Osteocyte (in vitro differentiated cells): ENCODE results near the gene GNA15. TPM values are rescaled to one million over a fixed set of nuclear protein-coding genes. Genes with fewer than 3 reads are reported as not detected.

Experiments
- DNase-seq: peaks from one replicate; pipeline ENCODE4 v3.0.0; 2021; ENCODE audit warnings: mixed read lengths; ENCODE audit not compliant: unreplicated experiment; ENCODE audit errors: extremely low spot score
- H3K27ac Mint-ChIP-seq: one replicate; pipeline ENCODE4 v1.8.0; 2021; ENCODE audit warnings: mild to moderate bottlenecking, mixed read lengths; ENCODE audit not compliant: unreplicated experiment
- H3K27me3 Mint-ChIP-seq: one replicate; pipeline ENCODE4 v1.8.0; 2021; ENCODE audit warnings: mixed read lengths; ENCODE audit not compliant: unreplicated experiment
- H3K36me3 Mint-ChIP-seq: one replicate; pipeline ENCODE4 v1.8.0; 2021; ENCODE audit warnings: mixed read lengths; ENCODE audit not compliant: unreplicated experiment
- H3K4me1 Mint-ChIP-seq: one replicate; pipeline ENCODE4 v1.8.0; 2021; ENCODE audit warnings: mixed read lengths; ENCODE audit not compliant: unreplicated experiment
- H3K4me3 Mint-ChIP-seq: one replicate; pipeline ENCODE4 v1.8.0; 2021; ENCODE audit warnings: mild to moderate bottlenecking, moderate library complexity, mixed read lengths; ENCODE audit not compliant: unreplicated experiment
- H3K9me3 Mint-ChIP-seq: one replicate; pipeline ENCODE4 v1.8.0; 2021; ENCODE audit warnings: mixed read lengths; ENCODE audit not compliant: unreplicated experiment
- CTCF ChIP-seq: fragments of 200-600 bp; sonication (generic); IDR thresholded peaks from 2 replicates; pipeline ENCODE4 v1.5.0; 2021; ENCODE audit warnings: antibody characterized with exemption, mild to moderate bottlenecking, moderate library complexity
- total RNA-seq: library from RNA; stranded (reverse); gene quantifications from 2 replicates; pipeline ENCODE4 v1.2.1, GENCODE V29; 2021

GNA15 gene
- total RNA-seq, 1 donor from 2014 or later = not detected

GRCh38 chr19:3146677-3147100 lies 10.9 kb downstream of the GNA15 start:
- peak; percentile 65 for TF ChIP-seq CTCF
- Mint-ChIP-seq H3K27ac (no peak overlapping the region), H3K4me3 (no peak overlapping the region), H3K27me3 (no peaks in the 10 kb centered on the region), H3K36me3 (no peaks in the 10 kb centered on the region), H3K4me1 (peaks cover 5% of the 10 kb centered on the region), H3K9me3 (no peaks in the 10 kb centered on the region)
- no peak for DNase-seq

DNA sequence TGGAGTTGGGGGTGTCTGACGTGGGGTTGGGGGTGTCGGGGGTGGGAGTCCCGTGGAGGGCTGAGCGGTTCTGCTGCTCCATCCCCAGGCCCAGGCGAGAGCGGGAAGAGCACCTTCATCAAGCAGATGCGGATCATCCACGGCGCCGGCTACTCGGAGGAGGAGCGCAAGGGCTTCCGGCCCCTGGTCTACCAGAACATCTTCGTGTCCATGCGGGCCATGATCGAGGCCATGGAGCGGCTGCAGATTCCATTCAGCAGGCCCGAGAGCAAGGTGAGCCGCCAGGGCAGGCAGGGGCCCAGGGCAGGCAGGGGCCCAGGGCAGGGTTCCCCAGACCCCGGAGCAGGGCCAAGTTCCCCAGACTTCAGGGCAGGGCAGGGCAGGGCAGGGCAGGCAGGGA lies 12.7 kb downstream of the GNA15 start:
- Mint-ChIP-seq H3K36me3 (no peaks in the 10 kb centered on the region), H3K27me3 (no peaks in the 10 kb centered on the region), H3K9me3 (no peaks in the 10 kb centered on the region), H3K27ac (no peak overlapping the region), H3K4me1 (no peaks in the 10 kb centered on the region), H3K4me3 (no peak overlapping the region)
- TF ChIP-seq CTCF = no peak
- DNase-seq = no peak

GRCh38 chr19:3149089-3149488 lies 13.3 kb downstream of the GNA15 start:
- TF ChIP-seq CTCF = no peak
- H3K27ac Mint-ChIP-seq = no peak overlapping the region
- no peaks in the 10 kb centered on the region for H3K27me3 Mint-ChIP-seq
- H3K9me3 Mint-ChIP-seq = no peaks in the 10 kb centered on the region
- no peak for DNase-seq
- H3K4me1 Mint-ChIP-seq = no peaks in the 10 kb centered on the region
- no peaks in the 10 kb centered on the region for H3K36me3 Mint-ChIP-seq
- H3K4me3 Mint-ChIP-seq = no peak overlapping the region

DNA sequence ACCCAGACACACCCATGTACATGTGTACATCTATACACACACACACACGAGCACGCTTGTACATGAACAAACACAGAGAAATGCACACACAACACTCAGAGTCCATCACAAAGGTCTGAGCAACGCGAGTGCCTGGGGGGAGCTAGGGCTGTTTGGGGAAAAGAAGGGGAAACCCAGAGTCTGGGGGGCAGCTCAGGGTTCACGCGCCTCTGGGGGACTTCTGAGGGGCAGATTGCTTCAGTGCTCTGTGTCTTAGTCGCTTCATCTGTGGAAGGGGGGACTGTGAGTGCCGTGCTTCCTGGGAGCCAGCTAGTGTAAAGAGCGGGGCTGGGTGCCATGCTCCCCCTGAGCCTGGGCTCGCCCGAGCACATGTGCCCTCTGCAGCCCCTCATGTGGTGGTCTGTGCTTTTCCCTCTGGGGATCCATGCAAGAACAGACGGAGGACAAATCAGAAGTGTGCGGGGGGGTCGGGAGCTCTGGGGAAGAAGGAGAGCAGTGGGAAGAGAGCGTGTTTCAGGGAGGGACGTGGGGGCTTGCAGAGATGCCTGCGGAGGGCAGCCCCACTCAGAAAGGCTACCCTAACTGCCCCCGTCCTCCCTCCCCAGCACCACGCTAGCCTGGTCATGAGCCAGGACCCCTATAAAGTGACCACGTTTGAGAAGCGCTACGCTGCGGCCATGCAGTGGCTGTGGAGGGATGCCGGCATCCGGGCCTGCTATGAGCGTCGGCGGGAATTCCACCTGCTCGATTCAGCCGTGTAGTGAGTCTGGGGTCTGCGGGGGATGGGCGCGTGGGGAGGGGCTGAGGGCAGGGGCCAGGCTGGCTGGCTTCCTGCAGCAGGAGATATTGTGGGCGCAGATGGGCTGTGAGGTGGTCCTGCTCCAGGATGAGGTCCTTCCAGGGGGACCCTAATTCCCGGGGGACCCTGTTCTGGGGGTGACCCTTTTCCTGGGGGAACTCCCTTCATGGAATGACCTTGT lies 14.0 kb downstream of the GNA15 start:
- no peaks in the 10 kb centered on the region for H3K27me3 Mint-ChIP-seq
- DNase-seq = no peak
- H3K9me3 Mint-ChIP-seq = no peaks in the 10 kb centered on the region
- TF ChIP-seq CTCF = no peak
- H3K4me3 Mint-ChIP-seq = no peak overlapping the region
- H3K4me1 Mint-ChIP-seq = peaks cover 2% of the 10 kb centered on the region
- H3K36me3 Mint-ChIP-seq = no peaks in the 10 kb centered on the region
- H3K27ac Mint-ChIP-seq = no peak overlapping the region

- H3K4me3 Mint-ChIP-seq = no peak overlapping the region
- H3K27ac Mint-ChIP-seq = no peak overlapping the region
- no peaks in the 10 kb centered on the region for H3K9me3 Mint-ChIP-seq
- peaks cover 5% of the 10 kb centered on the region for H3K4me1 Mint-ChIP-seq
- TF ChIP-seq CTCF = no peak
- no peaks in the 10 kb centered on the region for H3K27me3 Mint-ChIP-seq
- H3K36me3 Mint-ChIP-seq = no peaks in the 10 kb centered on the region
- no peak for DNase-seq
These were observed 15.0 kb downstream of the GNA15 start for GRCh38 chr19:3150739-3151329.
